Kidney (tissue), 14 donors: Measurements from ENCODE around the gene MRPL52. TPM values are rescaled to one million over a fixed set of nuclear protein-coding genes. Genes with fewer than 3 reads are reported as not detected.
A peak's percentile ranks its signal among the peaks of the same experiment; 100 is the strongest.

Experiments
- DNase-seq, 5 donors: peaks; one replicate each; pipeline ENCODE4 v3.0.0-alpha.2; 2013 to 2020
- FAIRE-seq: peaks from 2 replicates; lab custom pipeline; 2012; peaks lifted over from hg19 to GRCh38; lab: Jason Lieb, UNC
- H3K27ac ChIP-seq, 2 donors: one replicate each; pipeline ENCODE4 v1.7.0; 2013; ENCODE audit warnings: low read depth in 2 of 2, low read length in 2 of 2, inconsistent platforms in 1 of 2
- H3K27me3 ChIP-seq: one replicate; pipeline ENCODE4 v1.7.1; 2013; ENCODE audit warnings: low read length, inconsistent platforms; ENCODE audit not compliant: control insufficient read depth, insufficient read depth
- H3K36me3 ChIP-seq, 3 donors: one replicate each; pipeline versions ENCODE4 v1.7.0 to v1.7.1; 2013; ENCODE audit warnings: low read length in 3 of 3, control low read depth in 1 of 3, inconsistent platforms in 1 of 3; ENCODE audit not compliant: insufficient read depth in 3 of 3, control insufficient read depth in 2 of 3
- H3K4me1 ChIP-seq, 3 donors: one replicate each; pipeline versions ENCODE4 v1.7.0 to v1.7.1; 2013; ENCODE audit warnings: low read length in 3 of 3, inconsistent platforms in 1 of 3, low read depth in 1 of 3; ENCODE audit not compliant: control insufficient read depth in 2 of 3, insufficient read depth in 2 of 3
- H3K4me3 ChIP-seq, 3 donors: one replicate each; pipeline versions ENCODE4 v1.7.0 to v1.8.1; 2013; ENCODE audit warnings: low read length in 3 of 3, control low read depth in 1 of 3, inconsistent platforms in 1 of 3
- H3K9ac ChIP-seq, 3 donors: one replicate each; pipeline versions ENCODE4 v1.7.0 to v1.7.1; 2013; ENCODE audit warnings: low read length in 3 of 3, control low read depth in 1 of 3, inconsistent platforms in 1 of 3
- H3K9me3 ChIP-seq, 3 donors: one replicate each; pipeline versions ENCODE4 v1.7.0 to v1.7.1; 2013; ENCODE audit warnings: low read length in 3 of 3, control low read depth in 1 of 3, inconsistent platforms in 1 of 3; ENCODE audit not compliant: control insufficient read depth in 2 of 3, insufficient read depth in 1 of 3
- CTCF ChIP-seq: IDR thresholded peaks from 3 replicates; pipeline ENCODE4 v1.5.1; 2012; ENCODE audit warnings: mild to moderate bottlenecking, moderate library complexity, borderline replicate concordance; ENCODE audit not compliant: insufficient read depth; ENCODE audit errors: extremely low read depth
- intact Hi-C: fragments of 100-400 bp; cut with DNase I; formaldehyde crosslinking; loops from one replicate; pipeline ENCODE4 v1.11.1; 2022
- polyA plus RNA-seq: library from polyadenylated mRNA; stranded (reverse); fragments of 350-450 nt; fragmentation: Illumina TruSeq; extraction: RNeasy Lipid Tissue Mini Kit (QIAGEN cat#74804); gene quantifications from one replicate; pipeline ENCODE4 v1.2.3, GENCODE V29; 2014; ENCODE audit warnings: low read depth, low replicate concordance; ENCODE audit not compliant: insufficient read depth
- total RNA-seq: library from RNA; stranded (reverse); fragmentation: NEBNext Ultra II Directional; extraction: Animal tissue kit (Norgen Biotek cat#: 25700); gene quantifications from one replicate; pipeline ENCODE4 v1.2.1, GENCODE V29; 2021
- donor health status: control.
- donor health status: control.
- donor health status: control.
- donor health status: control.
- donor health status: control.
- donor health status: DM: yes; HTN: yes; CAD: no.
- donor health status: Normal renal cell carcinoma (clear cell type).

MRPL52 gene
- total and polyA plus RNA-seq, 2 donors from 2014 or later: 74.3 to 255 TPM

- Histone ChIP-seq H3K4me1 (peaks cover 0 to 3% (median 0%) of the 10 kb centered on the region in 3 donors), H3K9ac (peak within 1 kb of the TSS; percentile 74 to 94 (median 86)), H3K4me3 (peak within 1 kb of the TSS; percentile 85 to 92 (median 88)), H3K9me3 (no peaks in the 10 kb centered on the region), H3K27ac (peak within 1 kb of the TSS; percentile 85 to 92), H3K27me3 (no peaks in the 10 kb centered on the region), H3K36me3 (peaks cover 2 to 13% (median 6%) of the 10 kb centered on the region in 3 donors)
- FAIRE-seq (no peak), DNase-seq (peak; percentile 89 to 96 (median 90))
- intact Hi-C loops: no loop called here
- TF ChIP-seq CTCF: peak; percentile 17
Measured at GRCh38 chr14:22836301-22837113, 6.8 kb downstream of the MRPL52 start, which contains the start of gene MMP14. TSS of gene MMP14 (plus strand) at chr14:22836585. CDS start at chr14:22836818, 233 bp downstream.

GRCh38 chr14:22837114-22837749 is 7.5 kb downstream of the MRPL52 start:
- H3K9me3 ChIP-seq: no peaks in the 10 kb centered on the region
- peak overlapping the region; percentile 85 to 92 for H3K27ac ChIP-seq
- H3K4me1 ChIP-seq: peaks cover 0 to 3% (median 0%) of the 10 kb centered on the region in 3 donors
- H3K9ac ChIP-seq: peak overlapping the region; percentile 74 to 94 (median 86)
- H3K27me3 ChIP-seq: no peaks in the 10 kb centered on the region
- intact Hi-C loops: no loop called here
- peaks cover 3 to 21% (median 13%) of the 10 kb centered on the region in 3 donors for H3K36me3 ChIP-seq
- peak overlapping the region; percentile 85 to 92 (median 88) for H3K4me3 ChIP-seq
- FAIRE-seq (no peak), DNase-seq (peak; percentile 67 to 84 (median 72))
- TF ChIP-seq CTCF: no peak

GRCh38 chr14:22837750-22838538 is 8.3 kb downstream of the MRPL52 start:
- Histone ChIP-seq H3K4me3 (peak overlapping the region; percentile 85 to 92 (median 88)), H3K27ac (peak overlapping the region; percentile 85 to 92), H3K36me3 (peaks cover 5 to 27% (median 19%) of the 10 kb centered on the region in 3 donors), H3K4me1 (peaks cover 0 to 3% (median 0%) of the 10 kb centered on the region in 3 donors), H3K9me3 (no peaks in the 10 kb centered on the region), H3K9ac (peak overlapping the region; percentile 47 to 94 (median 86)), H3K27me3 (no peaks in the 10 kb centered on the region)
- FAIRE-seq (no peak), DNase-seq (peak; percentile 53 to 70 (median 63))
- no peak for TF ChIP-seq CTCF
- intact Hi-C loops: no loop called here
